SU-DHL-6 (cell line): Measurements from ENCODE around the gene CYB561A3.

Source experiments
- CTCF ChIP-seq: fragments of 200-600 bp; sonication (generic); IDR thresholded peaks from one replicate; pipeline ENCODE4 v1.5.1; 2017; ENCODE audit warnings: antibody characterized with exemption, mild to moderate bottlenecking, low read length, moderate library complexity; ENCODE audit not compliant: insufficient read depth, poor library complexity, severe bottlenecking
- EZH2phosphoT487 ChIP-seq: fragments of 200-600 bp; sonication (generic), shearing (Covaris generic); conservative IDR thresholded peaks from 2 replicates; pipeline ENCODE4 v1.6.1; 2018; ENCODE audit warnings: mild to moderate bottlenecking, antibody characterized with exemption, low read length, moderate library complexity, mixed read lengths

- TF ChIP-seq CTCF (no peak), EZH2phosphoT487 (no peak)
Measured at GRCh38 chr11:61359516-61359915, 2.2 kb downstream of the CYB561A3 start.
